Hepatocyte (in vitro differentiated cells): ENCODE results near the gene C10orf120. TPM values are rescaled to one million over a fixed set of nuclear protein-coding genes. Genes with fewer than 3 reads are reported as not detected.

Source experiments
- DNase-seq: peaks from one replicate; pipeline ENCODE4 v3.0.0-alpha.2; 2016; ENCODE audit warnings: low spot score
- H2AFZ ChIP-seq: fragments of 200-600 bp; sonication (generic); 2 replicates; pipeline ENCODE4 v1.6.0; 2016; ENCODE audit warnings: antibody characterized with exemption, mild to moderate bottlenecking
- H3K27ac ChIP-seq: fragments of 200-600 bp; sonication (generic); 2 replicates; pipeline ENCODE4 v1.5.1; 2016; ENCODE audit warnings: mild to moderate bottlenecking
- H3K27me3 ChIP-seq: fragments of 200-600 bp; sonication (generic); 2 replicates; pipeline ENCODE4 v1.6.1; 2016
- H3K36me3 ChIP-seq: fragments of 200-600 bp; sonication (generic); replicated peaks from 2 replicates; pipeline ENCODE4 v1.5.1; 2016; ENCODE audit warnings: low read depth; ENCODE audit not compliant: insufficient read depth
- H3K4me1 ChIP-seq: fragments of 200-600 bp; sonication (generic); 2 replicates; pipeline ENCODE4 v1.5.1; 2016; ENCODE audit warnings: mild to moderate bottlenecking, moderate library complexity; ENCODE audit not compliant: insufficient read depth
- H3K4me2 ChIP-seq: fragments of 200-600 bp; sonication (generic); 2 replicates; pipeline ENCODE4 v1.6.0; 2016
- H3K4me3 ChIP-seq: fragments of 200-600 bp; sonication (generic); 2 replicates; pipeline ENCODE4 v1.5.1; 2016; ENCODE audit warnings: mild to moderate bottlenecking
- H3K79me2 ChIP-seq: fragments of 200-600 bp; sonication (generic); 2 replicates; pipeline ENCODE4 v1.6.0; 2017; ENCODE audit warnings: mild to moderate bottlenecking
- H3K9me2 ChIP-seq: fragments of 200-600 bp; sonication (generic); replicated peaks from 2 replicates; pipeline ENCODE4 v1.6.0; 2017; ENCODE audit warnings: mild to moderate bottlenecking; ENCODE audit not compliant: insufficient read depth
- H3K9me3 ChIP-seq: fragments of 200-600 bp; sonication (generic); 2 replicates; pipeline ENCODE4 v1.5.1; 2016; ENCODE audit warnings: low read depth, mild to moderate bottlenecking
- H4K20me1 ChIP-seq: fragments of 200-600 bp; sonication (generic); 2 replicates; pipeline ENCODE4 v1.6.0; 2016; ENCODE audit warnings: mild to moderate bottlenecking; ENCODE audit not compliant: insufficient read depth, poor library complexity, severe bottlenecking
- CTCF ChIP-seq: fragments of 200-600 bp; sonication (generic); IDR thresholded peaks from 2 replicates; pipeline ENCODE4 v1.5.1; 2016; ENCODE audit warnings: antibody characterized with exemption, mild to moderate bottlenecking; ENCODE audit not compliant: poor library complexity
- EZH2 ChIP-seq: fragments of 200-600 bp; sonication (generic); IDR thresholded peaks from 2 replicates; pipeline ENCODE4 v1.6.1; 2016; ENCODE audit warnings: antibody characterized with exemption, mild to moderate bottlenecking, borderline replicate concordance
- EZH2phosphoT487 ChIP-seq: fragments of 200-600 bp; sonication (generic); IDR thresholded peaks from one replicate; pipeline ENCODE4 v1.6.1; 2018; ENCODE audit warnings: antibody characterized with exemption, mild to moderate bottlenecking, low read depth, moderate library complexity; ENCODE audit not compliant: unreplicated experiment, severe bottlenecking
- WGBS: methylation state at CpG from one replicate; pipeline ENCODE4 v1.1.6; 2016; ENCODE audit warnings: low lambda C conversion rate; ENCODE audit errors: missing lambda C conversion rate; 5-methylcytosine and 5-hydroxymethylcytosine counted together
- polyA plus RNA-seq: library from polyadenylated mRNA; unstranded; fragments of >200 nt; fragmentation: Nextera tagmentation; extraction: Ambion mirVana; gene quantifications from 2 replicates; pipeline ENCODE4 v1.2.1, GENCODE V29; 2016
- total RNA-seq: library from RNA; depleted of rRNA; stranded (reverse); fragments of >200 nt; gene quantifications from 2 replicates; pipeline ENCODE4 v1.2.3, GENCODE V29; 2014

The C10orf120 gene
- total and polyA plus RNA-seq, 2 experiments from 2014 or later: not detected

- H3K4me1 ChIP-seq: no peaks in the 10 kb centered on the region
- no peak overlapping the region for H3K4me2 ChIP-seq
- 91% methylated on average over 9 of the region's 9 CpGs for WGBS
- no peaks in the 10 kb centered on the region for H4K20me1 ChIP-seq
- H3K27ac ChIP-seq: no peak overlapping the region
- no peaks in the 10 kb centered on the region for H3K9me2 ChIP-seq
- peaks cover 14% of the 10 kb centered on the region for H3K27me3 ChIP-seq
- TF ChIP-seq EZH2 (no peak), EZH2phosphoT487 (no peak), CTCF (no peak)
- no peak overlapping the region for H3K4me3 ChIP-seq
- no peaks in the 10 kb centered on the region for H3K9me3 ChIP-seq
- no peaks in the 10 kb centered on the region for H3K36me3 ChIP-seq
- no peaks in the 10 kb centered on the region for H3K79me2 ChIP-seq
- no peak for DNase-seq
- no peak overlapping the region for H2AFZ ChIP-seq
Measured at GRCh38 chr10:122655524-122656307, 43.9 kb downstream of the C10orf120 start.

GRCh38 chr10:122650331-122650730 is 49.3 kb downstream of the C10orf120 start:
- 79% methylated on average over 2 of the region's 2 CpGs for WGBS
- DNase-seq: no peak
- peaks cover 12% of the 10 kb centered on the region for H3K27me3 ChIP-seq

GRCh38 chr10:122649903-122650302 is 49.7 kb downstream of the C10orf120 start:
- 82% methylated on average over 5 of the region's 5 CpGs for WGBS
- no peak for DNase-seq
- no peak overlapping the region for H3K4me2 ChIP-seq
- no peaks in the 10 kb centered on the region for H3K9me3 ChIP-seq
- no peaks in the 10 kb centered on the region for H3K36me3 ChIP-seq
- no peaks in the 10 kb centered on the region for H3K9me2 ChIP-seq
- no peak overlapping the region for H2AFZ ChIP-seq
- H3K4me1 ChIP-seq: no peaks in the 10 kb centered on the region
- TF ChIP-seq EZH2phosphoT487 (no peak), CTCF (no peak), EZH2 (no peak)
- no peaks in the 10 kb centered on the region for H3K79me2 ChIP-seq
- H4K20me1 ChIP-seq: no peaks in the 10 kb centered on the region
- H3K4me3 ChIP-seq: no peak overlapping the region
- H3K27me3 ChIP-seq: peaks cover 12% of the 10 kb centered on the region
- no peak overlapping the region for H3K27ac ChIP-seq

More at GRCh38 chr10:122650331-122650730, 49.3 kb downstream of the C10orf120 start:
- TF ChIP-seq EZH2phosphoT487: no peak
- TF ChIP-seq EZH2: no peak
- TF ChIP-seq CTCF: no peak
- Histone ChIP-seq H3K9me3 (no peaks in the 10 kb centered on the region), H3K4me2 (no peak overlapping the region), H3K79me2 (no peaks in the 10 kb centered on the region), H3K9me2 (no peaks in the 10 kb centered on the region), H3K36me3 (no peaks in the 10 kb centered on the region), H3K27ac (no peak overlapping the region), H3K4me1 (no peaks in the 10 kb centered on the region), H2AFZ (no peak overlapping the region), H4K20me1 (no peaks in the 10 kb centered on the region), H3K4me3 (no peak overlapping the region)
